HepG2 (cell line): ENCODE results near the gene STOML1. TPM values are rescaled to one million over a fixed set of nuclear protein-coding genes. Genes with fewer than 3 reads are reported as not detected.

Experiments used
- ATAC-seq: fragments of 200-7000 bp; cut with Tn5 transposase; 3 replicates; pipeline ENCODE4 v1.9.1; 2020; ENCODE audit warnings: mild to moderate bottlenecking, moderate library complexity
- BruUV-seq: library from RNA; stranded (reverse); fragments of 400-500 nt; replicated peaks from 2 replicates; lab custom pipeline; 2021; lab: Mats Ljungman, UMichigan
- CTCF ChIA-PET: fragments of 300-600 bp; formaldehyde crosslinking; extraction: SDS; loops from one replicate; lab custom pipeline; 2021; ENCODE audit warnings: low total read pairs, inconsistent platforms, low intra/inter-chr PET ratio; lab: Yijun Ruan, JAX
- POLR2A ChIA-PET: fragments of 350-600 bp; sonication (Branson Sonifier 250); formaldehyde crosslinking; loops from one replicate; lab custom pipeline; 2020; ENCODE audit warnings: antibody characterized with exemption, inconsistent platforms; lab: Yijun Ruan, JAX
- DNase-seq: peaks from one replicate; pipeline ENCODE4 v3.0.0-alpha.2; 2015; ENCODE audit warnings: low spot score
- FAIRE-seq: peaks from 3 replicates; lab custom pipeline; 2011; peaks lifted over from hg19 to GRCh38; lab: Jason Lieb, UNC
- H2AFZ ChIP-seq: one replicate; pipeline ENCODE4 v1.6.1; 2011; ENCODE audit warnings: low read length, inconsistent platforms
- H3K27ac ChIP-seq: fragments of 300-600 bp; 3 replicates; pipeline ENCODE4 v1.8.0; 2011; ENCODE audit warnings: mixed run types, mild to moderate bottlenecking, mixed read lengths, low read length, inconsistent platforms; ENCODE audit not compliant: insufficient read depth; ENCODE audit errors: extremely low read length
- H3K27me3 ChIP-seq, 2 experiments: fragments of 200-600 bp in 1 of 2; 2 replicates in 1 of 2; 3 replicates in 1 of 2; pipeline versions ENCODE4 v1.6.0 to v1.8.0; 2011; ENCODE audit warnings: low read length in 2 of 2, mild to moderate bottlenecking in 2 of 2, moderate library complexity in 2 of 2, inconsistent platforms in 1 of 2; ENCODE audit not compliant: insufficient read depth in 2 of 2, control insufficient read depth in 1 of 2
- H3K36me3 ChIP-seq, 2 experiments: fragments of 200-600 bp in 1 of 2; replicated peaks in 1 of 2; 2 replicates in 1 of 2; 3 replicates in 1 of 2; pipeline versions ENCODE4 v1.5.1 to v1.8.0; 2011; ENCODE audit warnings: low read length in 2 of 2, inconsistent platforms in 1 of 2; ENCODE audit not compliant: insufficient read depth in 2 of 2, control insufficient read depth in 1 of 2
- H3K4me1 ChIP-seq: 2 replicates; pipeline ENCODE4 v1.5.1; 2012; ENCODE audit warnings: low read length, inconsistent platforms; ENCODE audit not compliant: insufficient read depth
- H3K4me2 ChIP-seq: 2 replicates; pipeline ENCODE4 v1.6.0; 2011; ENCODE audit warnings: low read depth, low read length, inconsistent platforms
- H3K4me3 ChIP-seq, 3 experiments: fragments of 200-600 bp in 1 of 3; sonication (generic), shearing (Covaris generic) in 1 of 3; replicated peaks in 1 of 3; 2 replicates each; pipeline ENCODE4 v1.5.1; 2011 to 2016; ENCODE audit warnings: low read length in 3 of 3, inconsistent platforms in 2 of 3, low read depth in 2 of 3, mild to moderate bottlenecking in 2 of 3, control low read depth in 1 of 3, mixed read lengths in 1 of 3; ENCODE audit not compliant: insufficient read depth in 1 of 3
- H3K79me2 ChIP-seq: one replicate; pipeline ENCODE4 v1.6.1; 2011; ENCODE audit warnings: low read length, inconsistent platforms; ENCODE audit not compliant: insufficient read depth
- H3K9ac ChIP-seq: 2 replicates; pipeline ENCODE4 v1.6.0; 2011; ENCODE audit warnings: mild to moderate bottlenecking, low read depth, low read length, inconsistent platforms; ENCODE audit not compliant: insufficient read depth
- H3K9me3 ChIP-seq: 2 replicates; pipeline ENCODE4 v1.5.1; 2012; ENCODE audit warnings: mild to moderate bottlenecking, low read length
- H4K20me1 ChIP-seq: 2 replicates; pipeline ENCODE4 v1.6.0; 2011; ENCODE audit warnings: inconsistent platforms, mild to moderate bottlenecking, low read length, moderate library complexity; ENCODE audit not compliant: insufficient read depth
- EHMT2 ChIP-seq: fragments of 200-600 bp; sonication (generic); IDR thresholded peaks from 2 replicates; pipeline ENCODE4 v1.7.0; 2017; ENCODE audit warnings: antibody characterized with exemption, low read depth, low read length, borderline replicate concordance
- GLI4 ChIP-seq: sonication (generic); formaldehyde crosslinking; IDR thresholded peaks from 2 replicates; pipeline ENCODE4 v1.5.1; 2020; ENCODE audit warnings: missing genetic modification reagents, mild to moderate bottlenecking, moderate library complexity, borderline replicate concordance
- HNRNPLL ChIP-seq: fragments of 200-400 bp; formaldehyde crosslinking; IDR thresholded peaks from 2 replicates; pipeline ENCODE4 v1.6.1; 2017; ENCODE audit warnings: mild to moderate bottlenecking, low read depth, low read length; ENCODE audit not compliant: poor library complexity, severe bottlenecking
- SP5 ChIP-seq: IDR thresholded peaks from 2 replicates; pipeline ENCODE4 v1.6.1; 2016; ENCODE audit warnings: low read depth, borderline replicate concordance
- TCF12 ChIP-seq, 2 experiments: fragments of 450-650 bp in 1 of 2; sonication (generic) in 1 of 2; formaldehyde crosslinking in 1 of 2; IDR thresholded peaks; 2 replicates each; pipeline versions ENCODE4 v1.6.1 to v1.8.0; 2017 to 2022; ENCODE audit warnings: antibody characterized with exemption in 1 of 2, mild to moderate bottlenecking in 1 of 2, missing genetic modification reagents in 1 of 2, moderate library complexity in 1 of 2
- ZNF556 ChIP-seq: sonication (generic); formaldehyde crosslinking; IDR thresholded peaks from 2 replicates; pipeline ENCODE4 v1.4.0; 2020; ENCODE audit warnings: mild to moderate bottlenecking, missing genetic modification reagents, borderline replicate concordance
- ZNF891 ChIP-seq: sonication (generic); formaldehyde crosslinking; IDR thresholded peaks from 2 replicates; pipeline ENCODE4 v1.5.0; 2020; ENCODE audit warnings: mild to moderate bottlenecking, missing genetic modification reagents
- WGBS: methylation state at CpG from one replicate; pipeline ENCODE4 v1.1.6; 2017; ENCODE audit warnings: low lambda C conversion rate; 5-methylcytosine and 5-hydroxymethylcytosine counted together
- in situ Hi-C: cut with HindIII; loops from 2 replicates; pipeline ENCODE4 v1.10.0; 2017; ENCODE audit warnings: low pct_unique_long_range_greater_than_20kb; ENCODE audit not compliant: extremely low pct_ligation_motif_present
- intact Hi-C: fragments of 100-400 bp; cut with micrococcal nuclease; formaldehyde crosslinking; loops from one replicate; pipeline ENCODE4 v1.10.0; 2022; ENCODE audit not compliant: unreplicated experiment
- polyA plus RNA-seq, 8 experiments: library from polyadenylated mRNA; depleted of rRNA in 3 of 8; stranded (reverse) in 7 of 8; unstranded in 1 of 8; fragments of >200 nt; fragmentation: Illumina TruSeq in 4 of 8; extraction: Trizol in 4 of 8; gene quantifications; 2 replicates each; pipeline versions ENCODE4 v1.2.1 to v1.2.3, GENCODE V29; 2011 to 2016; ENCODE audit warnings: low read depth in 4 of 8, missing spikeins in 1 of 8, mixed read lengths in 1 of 8; ENCODE audit not compliant: insufficient read depth in 1 of 8
- total RNA-seq, 5 experiments: library from RNA; depleted of rRNA; stranded (reverse); fragments of >200 nt; fragmentation: Illumina TruSeq; extraction: Trizol; gene quantifications; 2 replicates each; pipeline ENCODE4 v1.2.3, GENCODE V29; 2016; ENCODE audit warnings: low read depth in 1 of 5
- TF ChIP-seq, protein P1 (sequence below): sonication (generic); formaldehyde crosslinking; conservative IDR thresholded peaks from 2 replicates; pipeline ENCODE4 v1.8.1; 2023; ENCODE audit warnings: missing genetic modification reagents
- TF ChIP-seq, protein P2 (sequence below): IDR thresholded peaks from 2 replicates; pipeline ENCODE4 v1.6.1; 2016
- TF ChIP-seq, protein P3 (sequence below): sonication (generic); formaldehyde crosslinking; IDR thresholded peaks from 2 replicates; pipeline ENCODE4 v1.5.1; 2020; ENCODE audit warnings: missing genetic modification reagents, mild to moderate bottlenecking, borderline replicate concordance
- TF ChIP-seq, protein P4 (sequence below): sonication (generic); formaldehyde crosslinking; IDR thresholded peaks from 2 replicates; pipeline ENCODE4 v1.4.0; 2020; ENCODE audit warnings: missing genetic modification reagents

Gene STOML1
- total and polyA plus RNA-seq, 2 of the 13 experiments (the other 11 are each of a cell fraction or from before 2014, with no cell fraction given), result 3.5 to 3.7 TPM

DNA sequence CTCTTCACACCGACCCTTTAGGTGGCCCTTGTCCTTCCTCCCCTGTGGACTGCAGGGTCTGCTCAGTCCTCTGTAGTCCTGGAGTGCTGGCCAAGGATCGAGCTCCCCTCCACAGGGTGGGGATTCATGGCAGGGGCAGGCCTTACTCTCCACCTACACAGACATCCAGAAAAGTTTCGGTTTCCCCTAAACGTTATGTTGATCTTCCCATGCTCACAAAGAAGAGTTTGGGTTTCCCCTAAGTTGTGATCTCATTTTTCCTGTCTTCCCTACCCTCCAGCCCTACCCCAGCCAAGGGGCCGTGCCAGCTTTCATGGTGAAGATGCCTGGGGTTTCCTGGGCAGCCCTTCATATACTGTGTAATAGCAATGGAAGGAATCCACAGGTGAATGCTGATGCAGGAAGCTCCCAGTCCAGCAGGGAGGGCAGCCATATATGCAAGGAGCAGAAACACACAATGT lies 10.3 kb downstream of the STOML1 start:
- intact Hi-C loops (no loop called here), in situ Hi-C loops (no loop called here)
- no peak overlapping the region for H3K4me3 ChIP-seq
- H3K27me3 ChIP-seq, result no peaks in the 10 kb centered on the region; a peak in 1 of 5 replicates
- no peaks in the 10 kb centered on the region for H3K36me3 ChIP-seq
- ChIA-PET CTCF (no interaction called here), POLR2A (no interaction called here)
- peak; percentile 40 for ATAC-seq
- no peak for DNase-seq
- no peaks in the 10 kb centered on the region for H3K79me2 ChIP-seq
- H3K27ac ChIP-seq, result no peak overlapping the region
- H3K9ac ChIP-seq, result no peak overlapping the region
- H4K20me1 ChIP-seq, result no peaks in the 10 kb centered on the region
- no TSS peak for BruUV-seq
- TF ChIP-seq ZNF556 (CRISPR knock-in tag) (no peak), EHMT2 (no peak), HNRNPLL (no peak), ZNF891 (CRISPR knock-in tag) (no peak), SP5 (no peak), GLI4 (CRISPR knock-in tag) (no peak), TCF12 (IDR thresholded peaks at IDR 0.05) (no peak), TCF12 (CRISPR knock-in tag; IDR thresholded peaks at IDR 0.05) (no peak)
- TF ChIP-seq, protein P1, sequence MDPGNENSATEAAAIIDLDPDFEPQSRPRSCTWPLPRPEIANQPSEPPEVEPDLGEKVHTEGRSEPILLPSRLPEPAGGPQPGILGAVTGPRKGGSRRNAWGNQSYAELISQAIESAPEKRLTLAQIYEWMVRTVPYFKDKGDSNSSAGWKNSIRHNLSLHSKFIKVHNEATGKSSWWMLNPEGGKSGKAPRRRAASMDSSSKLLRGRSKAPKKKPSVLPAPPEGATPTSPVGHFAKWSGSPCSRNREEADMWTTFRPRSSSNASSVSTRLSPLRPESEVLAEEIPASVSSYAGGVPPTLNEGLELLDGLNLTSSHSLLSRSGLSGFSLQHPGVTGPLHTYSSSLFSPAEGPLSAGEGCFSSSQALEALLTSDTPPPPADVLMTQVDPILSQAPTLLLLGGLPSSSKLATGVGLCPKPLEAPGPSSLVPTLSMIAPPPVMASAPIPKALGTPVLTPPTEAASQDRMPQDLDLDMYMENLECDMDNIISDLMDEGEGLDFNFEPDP (CRISPR knock-in tag), result no peak
- TF ChIP-seq, protein P2, sequence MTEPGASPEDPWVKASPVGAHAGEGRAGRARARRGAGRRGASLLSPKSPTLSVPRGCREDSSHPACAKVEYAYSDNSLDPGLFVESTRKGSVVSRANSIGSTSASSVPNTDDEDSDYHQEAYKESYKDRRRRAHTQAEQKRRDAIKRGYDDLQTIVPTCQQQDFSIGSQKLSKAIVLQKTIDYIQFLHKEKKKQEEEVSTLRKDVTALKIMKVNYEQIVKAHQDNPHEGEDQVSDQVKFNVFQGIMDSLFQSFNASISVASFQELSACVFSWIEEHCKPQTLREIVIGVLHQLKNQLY, result no peak
- TF ChIP-seq, protein P3, sequence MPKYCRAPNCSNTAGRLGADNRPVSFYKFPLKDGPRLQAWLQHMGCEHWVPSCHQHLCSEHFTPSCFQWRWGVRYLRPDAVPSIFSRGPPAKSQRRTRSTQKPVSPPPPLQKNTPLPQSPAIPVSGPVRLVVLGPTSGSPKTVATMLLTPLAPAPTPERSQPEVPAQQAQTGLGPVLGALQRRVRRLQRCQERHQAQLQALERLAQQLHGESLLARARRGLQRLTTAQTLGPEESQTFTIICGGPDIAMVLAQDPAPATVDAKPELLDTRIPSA (CRISPR knock-in tag), result no peak
- TF ChIP-seq, protein P4, sequence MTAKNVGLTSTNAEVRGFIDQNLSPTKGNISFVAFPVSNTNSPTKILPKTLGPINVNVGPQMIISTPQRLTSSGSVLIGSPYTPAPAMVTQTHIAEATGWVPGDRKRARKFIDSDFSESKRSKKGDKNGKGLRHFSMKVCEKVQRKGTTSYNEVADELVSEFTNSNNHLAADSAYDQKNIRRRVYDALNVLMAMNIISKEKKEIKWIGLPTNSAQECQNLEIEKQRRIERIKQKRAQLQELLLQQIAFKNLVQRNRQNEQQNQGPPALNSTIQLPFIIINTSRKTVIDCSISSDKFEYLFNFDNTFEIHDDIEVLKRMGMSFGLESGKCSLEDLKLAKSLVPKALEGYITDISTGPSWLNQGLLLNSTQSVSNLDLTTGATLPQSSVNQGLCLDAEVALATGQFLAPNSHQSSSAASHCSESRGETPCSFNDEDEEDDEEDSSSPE (CRISPR knock-in tag), result no peak
- H3K4me2 ChIP-seq, result no peak overlapping the region
- FAIRE-seq, result no peak
- 17% methylated on average over 5 of the region's 5 CpGs for WGBS
- no peak overlapping the region for H2AFZ ChIP-seq
- H3K9me3 ChIP-seq, result no peaks in the 10 kb centered on the region
- no peaks in the 10 kb centered on the region for H3K4me1 ChIP-seq
